NCI-H1048 (cell line): ENCODE data around the gene TAS1R1.

ENCODE experiments used
- DNase-seq: peaks from one replicate; lab custom pipeline; 2025; lab: John Stamatoyannopoulos, UW

The TAS1R1 gene

DNA sequence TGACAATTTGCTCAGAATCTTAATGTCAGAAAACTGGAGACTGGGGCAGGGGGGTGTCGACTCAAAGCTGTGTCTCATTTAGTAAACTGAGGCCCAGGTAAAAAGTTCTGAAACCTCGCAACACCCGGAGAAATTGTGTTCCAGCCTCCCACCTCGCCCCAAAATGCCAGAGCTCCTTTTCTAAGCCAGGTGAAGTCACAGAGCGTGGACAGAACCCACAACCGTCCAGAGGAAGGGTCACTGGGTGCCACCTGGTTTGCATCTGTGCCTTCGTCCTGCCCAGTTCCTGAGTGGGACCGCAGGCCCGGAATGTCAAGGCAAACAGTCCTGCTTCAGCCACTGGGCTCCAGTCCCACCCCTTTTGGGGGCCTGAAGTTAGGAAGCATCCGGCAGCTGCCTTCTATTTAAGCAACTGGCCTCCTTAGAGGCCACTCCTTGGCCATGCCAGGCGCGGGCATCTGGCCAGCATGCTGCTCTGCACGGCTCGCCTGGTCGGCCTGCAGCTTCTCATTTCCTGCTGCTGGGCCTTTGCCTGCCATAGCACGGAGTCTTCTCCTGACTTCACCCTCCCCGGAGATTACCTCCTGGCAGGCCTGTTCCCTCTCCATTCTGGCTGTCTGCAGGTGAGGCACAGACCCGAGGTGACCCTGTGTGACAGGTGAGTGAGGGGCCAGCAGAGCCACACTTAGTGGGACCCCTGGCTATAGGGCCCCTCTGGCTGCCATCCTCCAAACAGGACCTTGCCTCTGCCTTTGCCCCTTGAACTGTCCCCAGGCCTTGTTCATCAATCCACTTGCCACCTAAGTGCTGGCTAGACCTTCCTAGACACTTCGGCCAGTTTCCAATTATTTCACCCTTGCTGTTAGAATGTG is at the start of gene TAS1R1:
Gene TAS1R1 (plus strand): TSS at position 401 of the 872 bp plus-strand sequence. CDS start 67 bp downstream, at position 468.
- DNase-seq: no peak

DNA sequence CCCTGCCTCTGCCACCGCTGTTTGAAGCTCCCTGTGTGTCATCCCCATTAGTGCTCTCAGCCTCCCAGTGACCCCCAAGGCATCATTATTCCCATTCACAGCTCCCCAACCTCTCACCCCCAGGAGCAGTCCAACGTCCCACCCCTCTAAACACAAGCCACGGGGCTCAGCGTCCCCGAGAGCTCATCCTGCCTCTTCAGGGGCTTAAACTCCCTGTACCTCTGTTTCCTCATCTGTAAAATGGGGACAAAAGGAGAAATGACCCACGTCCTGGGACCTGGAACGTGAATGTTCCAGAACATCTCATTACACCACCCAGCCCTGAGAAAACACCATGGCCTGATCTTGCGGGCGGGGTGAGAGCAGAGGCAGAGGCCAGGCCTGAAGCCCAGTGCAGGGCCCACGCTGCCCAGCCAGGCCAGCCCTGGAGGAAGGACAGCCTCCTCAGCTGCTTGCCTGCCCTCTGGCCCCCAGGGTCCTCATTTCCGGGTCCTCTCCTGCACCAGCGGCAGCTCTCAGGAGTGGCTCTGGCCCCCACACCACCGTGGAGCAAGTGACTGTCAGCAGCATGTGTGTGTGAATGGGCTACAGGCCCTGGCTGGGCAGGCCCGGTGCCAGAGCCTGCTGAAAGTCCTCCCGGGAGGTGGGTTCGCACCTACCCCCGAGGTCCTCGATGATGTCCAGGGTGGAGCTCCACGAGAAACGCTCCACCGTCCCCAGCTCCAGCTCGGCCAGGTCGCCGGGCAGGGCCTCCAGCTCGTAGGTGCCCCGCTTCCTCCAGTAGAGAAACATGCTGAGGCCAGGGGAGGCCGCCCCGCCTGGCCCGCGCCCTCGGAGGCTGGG is 49.5 kb upstream of the TAS1R1 start:
- no peak for DNase-seq

GRCh38 chr1:6506210-6507036 is 48.7 kb upstream of the TAS1R1 start:
- no peak for DNase-seq

DNA sequence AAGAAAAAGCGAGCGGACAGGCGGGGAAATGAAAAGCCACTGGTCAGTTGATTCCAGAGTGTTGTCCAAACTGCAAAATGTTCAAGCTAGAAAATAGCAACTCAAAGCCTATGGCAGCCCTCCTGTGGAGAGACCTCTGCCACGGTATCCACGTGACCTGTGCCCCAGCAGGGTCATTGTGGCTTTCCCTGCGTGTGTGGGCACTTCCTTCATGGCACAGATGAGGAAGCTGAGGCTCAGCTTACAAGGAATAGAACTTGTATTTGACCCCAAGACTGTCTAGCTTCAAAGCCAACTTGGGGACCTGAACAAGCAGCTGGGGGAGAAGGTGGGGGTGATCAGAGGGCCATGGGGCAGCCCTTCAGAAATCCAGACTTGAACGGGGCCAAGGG is 48.1 kb upstream of the TAS1R1 start:
- no peak for DNase-seq

DNA sequence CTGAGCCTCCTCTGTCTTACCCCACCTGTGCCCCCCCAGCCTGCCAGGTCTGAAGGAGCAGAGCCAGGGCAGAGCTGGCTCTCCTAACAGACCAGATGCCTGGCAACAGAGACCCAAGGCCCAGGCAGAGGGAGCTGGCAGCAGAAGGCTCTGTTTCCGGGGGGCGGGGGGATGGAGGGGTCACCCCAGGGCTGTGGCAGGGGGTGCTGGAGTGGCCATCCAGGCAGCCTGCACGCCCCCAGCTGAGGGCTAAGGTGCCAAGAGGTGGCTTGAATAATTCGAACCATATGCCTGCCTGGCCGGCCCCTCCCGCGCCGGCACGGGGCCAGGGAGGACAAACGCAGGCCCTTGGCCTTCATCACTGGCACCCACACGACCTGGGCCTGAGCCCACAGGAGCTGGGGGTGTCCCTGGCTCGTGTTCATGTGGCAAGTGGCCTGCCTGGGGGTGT is 47.6 kb upstream of the TAS1R1 start:
- DNase-seq: no peak

GRCh38 chr1:6508154-6508815 is 46.8 kb upstream of the TAS1R1 start:
- DNase-seq: no peak

DNA sequence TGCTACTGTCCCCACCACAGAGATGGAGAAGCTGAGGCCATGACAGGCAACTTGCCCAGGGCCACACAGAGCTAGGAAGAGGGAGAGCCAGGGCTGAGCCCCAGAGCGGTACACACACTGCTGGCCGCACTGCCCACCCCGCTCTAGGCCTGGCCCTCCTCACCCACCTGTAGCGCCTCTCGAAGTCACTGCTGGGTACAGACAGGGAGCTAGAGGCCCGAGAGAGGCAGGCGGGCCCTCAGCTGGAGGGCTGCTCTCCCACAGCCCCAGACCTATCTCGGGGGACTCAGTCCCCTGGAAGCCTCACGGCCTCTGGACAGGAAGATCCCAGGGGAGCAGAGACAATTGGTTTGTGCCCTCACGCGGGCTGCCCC is 46.3 kb upstream of the TAS1R1 start:
- no peak for DNase-seq

- DNase-seq: no peak
These were observed 45.7 kb upstream of the TAS1R1 start for GRCh38 chr1:6509220-6509918.

GRCh38 chr1:6509919-6510291 is 45.2 kb upstream of the TAS1R1 start:
- DNase-seq: no peak

- no peak for DNase-seq
These were observed 44.6 kb upstream of the TAS1R1 start for GRCh38 chr1:6510493-6510892.

GRCh38 chr1:6511056-6511455 is 44.1 kb upstream of the TAS1R1 start:
- no peak for DNase-seq

DNA sequence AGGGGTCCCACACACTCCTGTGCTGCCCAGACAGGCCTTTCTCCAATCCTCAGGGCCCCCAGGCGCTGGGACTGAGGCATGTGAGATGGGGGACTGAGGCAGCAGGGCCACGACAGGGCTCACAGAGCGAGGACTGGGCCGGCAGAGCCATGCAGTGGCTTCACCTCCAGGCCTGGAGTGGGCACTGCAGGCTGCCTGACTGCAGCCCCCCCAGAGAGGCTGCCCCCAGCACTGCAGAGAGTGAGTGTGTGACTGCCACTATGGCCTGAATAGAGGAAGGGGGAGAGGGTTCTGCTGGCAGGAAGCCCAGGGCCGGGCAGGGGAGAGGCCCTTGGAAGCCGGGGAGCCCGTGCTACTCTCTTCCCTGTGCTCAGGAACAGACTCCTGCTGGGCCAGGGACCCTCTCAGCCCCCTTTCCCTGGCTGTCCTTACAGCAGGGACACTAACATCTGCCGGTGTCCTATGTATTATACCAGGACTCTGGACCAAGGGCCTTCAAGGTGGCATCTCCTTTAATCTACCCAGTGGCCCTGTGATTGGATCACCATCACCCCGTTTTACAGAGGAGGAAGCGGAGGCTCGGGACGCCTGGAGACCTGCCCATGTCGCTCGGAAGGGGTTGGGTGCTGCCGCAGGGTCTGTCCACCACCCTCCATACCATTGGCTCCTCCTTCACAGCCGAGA is 43.4 kb upstream of the TAS1R1 start:
- DNase-seq: no peak

DNA sequence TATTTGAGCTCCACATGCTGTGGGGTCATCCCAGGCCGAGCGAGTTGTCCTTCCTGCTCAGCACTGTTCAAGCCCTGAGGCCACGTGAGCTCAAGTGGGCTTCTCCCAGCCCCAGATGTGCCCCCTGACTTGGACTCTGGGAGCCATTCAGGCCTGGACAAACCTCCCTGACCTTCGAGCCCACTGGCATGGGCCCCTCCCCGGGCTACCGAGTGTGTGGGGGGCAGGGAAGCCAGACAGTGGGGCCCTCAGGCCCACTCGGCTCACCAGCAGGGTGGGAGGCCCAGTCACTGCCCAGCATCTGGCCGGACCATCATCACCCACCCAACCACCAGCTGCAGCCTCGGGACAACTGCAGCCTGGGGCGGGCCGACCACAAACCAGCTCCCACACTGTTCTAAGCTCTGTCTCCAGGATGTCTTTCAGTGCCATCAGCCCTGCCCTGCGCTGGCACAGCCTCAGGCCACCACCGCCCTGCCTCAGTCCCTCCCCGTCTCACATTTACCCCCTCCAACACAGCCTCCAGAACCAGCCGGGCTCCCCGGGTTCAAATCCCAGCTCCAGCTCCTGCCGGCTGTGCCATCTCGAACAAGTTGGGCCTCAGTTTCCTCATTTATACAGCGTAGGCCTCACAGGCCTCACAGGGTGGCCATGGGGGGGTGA is 42.7 kb upstream of the TAS1R1 start:
- no peak for DNase-seq

DNA sequence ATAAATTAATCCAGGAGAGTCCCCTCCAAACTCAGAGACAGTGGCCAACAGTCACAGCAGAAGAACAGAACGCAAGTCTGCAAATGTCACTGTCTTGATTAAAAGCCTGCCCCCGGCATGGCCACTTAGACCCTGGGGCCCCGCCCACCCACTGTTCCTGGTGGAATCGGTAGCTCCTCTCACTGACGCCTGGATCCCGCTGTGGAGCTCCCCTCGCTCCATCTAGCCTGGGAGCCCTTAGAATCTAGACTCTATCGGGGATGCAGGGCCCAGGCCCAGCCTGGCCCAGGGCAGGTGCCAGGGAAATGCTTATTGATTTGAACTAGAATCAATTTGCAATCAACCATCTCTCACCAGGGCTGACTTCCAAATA is 42.2 kb upstream of the TAS1R1 start:
- DNase-seq: no peak

- DNase-seq: no peak
These were observed 41.7 kb upstream of the TAS1R1 start for GRCh38 chr1:6513320-6513801.

GRCh38 chr1:6515771-6516170 is 39.3 kb upstream of the TAS1R1 start:
- DNase-seq: no peak

DNA sequence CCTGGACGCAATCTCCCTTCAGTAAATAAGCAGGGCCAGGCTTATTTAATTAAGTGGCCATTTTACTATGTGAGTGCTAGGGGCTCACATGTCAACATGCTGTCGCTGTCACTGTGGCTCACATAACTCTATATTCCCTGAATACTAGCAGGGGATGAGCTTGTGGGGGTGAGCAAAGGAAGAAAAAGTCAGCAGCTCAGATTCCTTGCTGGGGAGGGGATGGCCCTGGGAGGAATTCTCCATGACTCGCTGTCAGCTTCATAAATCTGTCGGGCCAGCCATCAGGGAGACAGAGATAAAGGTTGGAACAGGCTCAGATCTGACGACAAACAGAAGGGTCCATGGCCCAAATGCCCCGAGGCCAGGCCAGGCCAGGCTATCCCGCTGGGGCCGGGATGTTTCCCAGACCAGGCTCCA is 37.7 kb upstream of the TAS1R1 start:
- DNase-seq: no peak

DNA sequence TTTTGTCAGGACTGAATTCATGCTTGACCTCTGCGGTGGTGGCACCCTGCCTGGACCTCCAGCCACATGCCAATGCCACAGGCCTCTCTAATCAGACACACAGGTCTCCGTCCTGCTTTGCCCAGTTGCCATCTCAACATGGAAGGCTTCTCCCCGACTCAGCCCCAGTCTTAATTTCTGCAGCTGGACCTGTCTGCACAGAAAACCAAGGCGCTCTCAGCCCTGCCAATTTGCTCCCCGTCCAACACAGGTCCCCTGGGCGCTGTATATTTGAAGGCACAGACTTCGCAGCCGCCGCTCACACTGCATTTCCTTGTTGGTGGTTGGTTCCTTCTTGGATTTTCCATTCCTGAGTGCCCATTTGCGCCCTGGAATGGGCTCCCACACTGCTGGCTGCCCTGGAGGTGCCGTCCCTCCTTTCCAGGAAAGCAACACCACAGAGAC is 35.6 kb upstream of the TAS1R1 start:
- no peak for DNase-seq

GRCh38 chr1:6519935-6520671 is 35.0 kb upstream of the TAS1R1 start:
- DNase-seq: no peak
